ENCODE measurements around the gene EYS.

GRCh38 chr6:64489763-64490162, 1217.3 kb downstream of the EYS start:
- TF ChIP-seq GABPB1 (CRISPR knock-in tag; IDR thresholded peaks at IDR 0.05) = no peak
- TF ChIP-seq REPIN1 (CRISPR knock-in tag; IDR thresholded peaks at IDR 0.05; ENCODE audit: borderline replicate concordance, low read depth) = no peak
- TF ChIP-seq CTCF (CRISPR knock-in tag; IDR thresholded peaks at IDR 0.05) = no peak
- no peak for TF ChIP-seq ZNF138 (CRISPR knock-in tag; IDR thresholded peaks at IDR 0.05; ENCODE audit: low read depth)
- no peak for TF ChIP-seq ZBTB1 (CRISPR knock-in tag; IDR thresholded peaks at IDR 0.05; ENCODE audit: borderline replicate concordance)
- TF ChIP-seq SUZ12 (IDR thresholded peaks at IDR 0.05; ENCODE audit: low read depth, low read length) = no peak
- no peak for TF ChIP-seq SRSF4 (IDR thresholded peaks at IDR 0.05; ENCODE audit: low read depth, low read length, poor library complexity, severe bottlenecking)
- TF ChIP-seq POLR2AphosphoS5 (IDR thresholded peaks at IDR 0.05; ENCODE audit: low read depth, low read length) = no peak
- TF ChIP-seq EZH2 (conservative IDR thresholded peaks at IDR 0.05; ENCODE audit: low read depth, low read length) = no peak
- no peak for TF ChIP-seq NFKB2 (CRISPR knock-in tag; IDR thresholded peaks at IDR 0.05; ENCODE audit: borderline replicate concordance)
- no peak for TF ChIP-seq RAD21 (CRISPR knock-in tag; IDR thresholded peaks at IDR 0.05)

All from HepG2 (cell line).